Activated naive CD8-positive, alpha-beta T cell treated with anti-CD3 and anti-CD28 coated beads, Interleukin-2, amount 10 ng/mL, durations not matched to agents 7 days and 5 days (primary cell): ENCODE data around the gene TOM1L1. TPM values are rescaled to one million over a fixed set of nuclear protein-coding genes. Genes with fewer than 3 reads are reported as not detected.

Source experiments
- ATAC-seq: fragments of 150-1000 bp; cut with Tn5 transposase; one replicate; pipeline ENCODE4 v1.10.0; 2021; ENCODE audit warnings: low read depth, moderate library complexity
- POLR2A ChIA-PET: fragments of 350-600 bp; sonication (Branson Sonifier 250); formaldehyde crosslinking; loops from one replicate; lab custom pipeline; 2021; ENCODE audit warnings: antibody characterized with exemption; lab: Charles Lee
- DNase-seq: peaks from one replicate; pipeline ENCODE4 v3.0.0; 2021
- H3K27ac Mint-ChIP-seq: one replicate; pipeline ENCODE4 v1.8.0; 2022; ENCODE audit warnings: mild to moderate bottlenecking, mixed read lengths
- H3K27me3 Mint-ChIP-seq: one replicate; pipeline ENCODE4 v1.8.0; 2022; ENCODE audit warnings: mild to moderate bottlenecking, moderate library complexity, mixed read lengths
- H3K36me3 Mint-ChIP-seq: one replicate; pipeline ENCODE4 v1.8.0; 2021; ENCODE audit warnings: mild to moderate bottlenecking, mixed read lengths
- H3K4me1 Mint-ChIP-seq: one replicate; pipeline ENCODE4 v1.8.0; 2021; ENCODE audit warnings: mixed read lengths
- H3K4me3 Mint-ChIP-seq: one replicate; pipeline ENCODE4 v1.8.0; 2022; ENCODE audit warnings: mild to moderate bottlenecking, moderate library complexity, mixed read lengths
- H3K9me3 Mint-ChIP-seq: one replicate; pipeline ENCODE4 v1.8.0; 2021; ENCODE audit warnings: mixed read lengths
- total RNA-seq, 2 experiments: library from RNA; stranded (reverse); gene quantifications; one replicate each; pipeline ENCODE4 v1.2.3, GENCODE V29; 2021

Gene TOM1L1
- total RNA-seq, 2 experiments from 2014 or later: not detected

DNA sequence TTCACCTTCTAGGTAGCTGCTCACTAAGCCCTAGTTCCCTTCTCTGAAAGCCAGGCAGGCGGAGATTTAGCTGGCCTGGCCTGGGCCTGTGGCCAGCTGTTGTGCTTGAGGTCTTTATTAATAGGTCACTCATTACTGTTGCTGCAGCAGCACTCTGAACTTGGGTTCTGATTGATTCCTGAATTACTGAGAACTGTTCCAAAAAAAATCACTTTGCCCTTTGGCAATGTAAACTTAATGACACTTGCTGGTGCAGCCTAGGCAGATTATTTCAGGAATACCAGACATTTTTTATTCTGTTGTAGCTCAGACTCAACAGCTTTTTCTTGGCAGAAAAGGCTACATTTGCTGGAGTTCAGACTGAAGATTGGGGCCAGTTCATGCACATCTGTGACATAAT is 2.7 kb downstream of the TOM1L1 start:
- Mint-ChIP-seq H3K4me1 (peaks cover 3% of the 10 kb centered on the region), H3K9me3 (no peaks in the 10 kb centered on the region), H3K36me3 (no peaks in the 10 kb centered on the region), H3K27ac (no peak overlapping the region), H3K27me3 (peaks cover 35% of the 10 kb centered on the region), H3K4me3 (no peak overlapping the region)
- DNase-seq: no peak
- ATAC-seq: no peak
- POLR2A ChIA-PET: no interaction called here

- H3K9me3 Mint-ChIP-seq: no peaks in the 10 kb centered on the region
- H3K27ac Mint-ChIP-seq: no peak overlapping the region
- POLR2A ChIA-PET: no interaction called here
Observed at GRCh38 chr17:54906683-54907082, 6.0 kb downstream of the TOM1L1 start.

GRCh38 chr17:54907376-54907775 is 6.7 kb downstream of the TOM1L1 start:
- H3K36me3 Mint-ChIP-seq: no peaks in the 10 kb centered on the region
- no peaks in the 10 kb centered on the region for H3K4me1 Mint-ChIP-seq
- no peak overlapping the region for H3K27ac Mint-ChIP-seq

More at GRCh38 chr17:54906683-54907082, 6.0 kb downstream of the TOM1L1 start:
- H3K36me3 Mint-ChIP-seq: no peaks in the 10 kb centered on the region
- ATAC-seq: no peak
- H3K4me1 Mint-ChIP-seq: no peaks in the 10 kb centered on the region
- peaks cover 7% of the 10 kb centered on the region for H3K27me3 Mint-ChIP-seq
- no peak for DNase-seq
- no peak overlapping the region for H3K4me3 Mint-ChIP-seq

DNA sequence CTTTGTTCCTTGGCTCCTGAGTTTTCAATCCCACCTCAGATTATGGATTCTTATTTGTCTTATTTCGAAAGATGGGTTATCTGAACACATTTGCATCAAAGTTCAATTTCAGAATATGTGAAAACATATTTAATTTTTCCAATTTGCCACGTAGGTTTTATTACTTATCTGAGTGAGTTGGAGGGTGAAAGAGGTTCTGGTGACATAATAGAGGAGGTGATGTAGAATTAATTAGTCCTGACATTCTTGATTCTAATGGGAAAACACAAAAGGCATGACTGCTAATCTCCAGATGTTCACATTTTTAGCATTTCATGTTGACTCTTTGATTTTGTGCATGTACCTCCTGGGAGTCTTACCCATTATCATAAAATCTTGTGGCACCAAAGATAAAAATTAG is 9.1 kb downstream of the TOM1L1 start:
- H3K4me1 Mint-ChIP-seq: no peaks in the 10 kb centered on the region
- ATAC-seq (no peak), DNase-seq (no peak)
- no peak overlapping the region for H3K4me3 Mint-ChIP-seq
- no peaks in the 10 kb centered on the region for H3K9me3 Mint-ChIP-seq
- H3K36me3 Mint-ChIP-seq: no peaks in the 10 kb centered on the region
- no peak overlapping the region for H3K27ac Mint-ChIP-seq
- POLR2A ChIA-PET: no interaction called here
- no peaks in the 10 kb centered on the region for H3K27me3 Mint-ChIP-seq

More at GRCh38 chr17:54907376-54907775, 6.7 kb downstream of the TOM1L1 start:
- POLR2A ChIA-PET: no interaction called here
- H3K9me3 Mint-ChIP-seq: no peaks in the 10 kb centered on the region
- no peak overlapping the region for H3K4me3 Mint-ChIP-seq
- DNase-seq (no peak), ATAC-seq (no peak)
- peaks cover 3% of the 10 kb centered on the region for H3K27me3 Mint-ChIP-seq

- DNase-seq: no peak
- Mint-ChIP-seq H3K4me1 (no peaks in the 10 kb centered on the region), H3K27ac (no peak overlapping the region), H3K36me3 (no peaks in the 10 kb centered on the region), H3K4me3 (no peak overlapping the region), H3K9me3 (peaks cover 8% of the 10 kb centered on the region), H3K27me3 (peaks cover 2% of the 10 kb centered on the region)
- POLR2A ChIA-PET: no interaction called here
- no peak for ATAC-seq
Observed at GRCh38 chr17:54916721-54917120, 16.1 kb downstream of the TOM1L1 start.

GRCh38 chr17:54919425-54919824 is 18.8 kb downstream of the TOM1L1 start:
- POLR2A ChIA-PET: no interaction called here
- Mint-ChIP-seq H3K4me3 (no peak overlapping the region), H3K27ac (no peak overlapping the region), H3K36me3 (no peaks in the 10 kb centered on the region), H3K27me3 (peaks cover 4% of the 10 kb centered on the region), H3K4me1 (no peaks in the 10 kb centered on the region), H3K9me3 (peaks cover 8% of the 10 kb centered on the region)
- ATAC-seq (no peak), DNase-seq (no peak)

DNA sequence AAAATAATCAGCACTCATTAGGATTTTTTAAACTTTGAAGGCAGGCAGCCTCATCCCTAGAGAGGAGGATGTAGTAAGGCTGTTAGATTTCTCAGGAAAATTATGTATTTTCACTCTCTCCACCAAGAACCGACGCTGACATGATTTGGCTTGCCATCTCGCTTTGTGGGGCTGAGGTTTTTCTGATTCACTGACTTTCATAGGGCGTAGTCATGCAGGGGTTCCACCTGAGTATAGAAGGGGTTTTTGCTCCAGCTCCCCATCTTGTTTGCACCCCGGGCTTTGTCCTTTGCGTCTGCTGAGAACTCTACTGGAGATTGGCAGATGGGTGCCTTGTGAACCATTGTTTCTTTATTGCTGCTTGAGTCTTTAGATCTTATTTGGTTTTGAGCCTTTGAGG is 20.2 kb downstream of the TOM1L1 start:
- Mint-ChIP-seq H3K36me3 (no peaks in the 10 kb centered on the region), H3K4me3 (no peak overlapping the region), H3K27ac (no peak overlapping the region), H3K27me3 (peaks cover 4% of the 10 kb centered on the region), H3K4me1 (no peaks in the 10 kb centered on the region), H3K9me3 (peaks cover 8% of the 10 kb centered on the region)
- no peak for ATAC-seq
- POLR2A ChIA-PET: no interaction called here
- DNase-seq: no peak

- DNase-seq (no peak), ATAC-seq (no peak)
- Mint-ChIP-seq H3K4me3 (no peak overlapping the region), H3K9me3 (no peaks in the 10 kb centered on the region), H3K27ac (no peak overlapping the region), H3K36me3 (no peaks in the 10 kb centered on the region), H3K27me3 (peaks cover 13% of the 10 kb centered on the region), H3K4me1 (no peaks in the 10 kb centered on the region)
- POLR2A ChIA-PET: no interaction called here
Observed at GRCh38 chr17:54924405-54924804, 23.8 kb downstream of the TOM1L1 start.

DNA sequence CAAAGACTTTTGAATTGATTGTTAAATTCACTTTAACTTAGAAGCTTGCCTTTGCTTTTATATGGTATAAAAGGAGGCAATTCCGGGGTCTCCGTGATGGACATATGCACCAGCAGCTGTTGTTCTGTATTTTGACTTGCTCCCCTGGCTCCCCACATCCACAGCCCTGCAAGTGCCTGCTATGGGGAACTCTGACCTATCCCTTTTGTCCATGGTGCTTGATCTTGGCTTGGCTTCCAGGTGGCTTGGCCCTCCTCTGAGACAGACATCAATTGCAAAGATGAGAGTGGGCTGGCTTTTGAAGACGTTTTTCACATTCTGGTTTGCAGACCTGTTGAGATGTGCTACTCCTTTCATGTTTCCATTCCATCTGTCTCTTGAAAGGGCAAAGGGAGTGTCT is 26.9 kb downstream of the TOM1L1 start:
- Mint-ChIP-seq H3K36me3 (no peaks in the 10 kb centered on the region), H3K27me3 (peaks cover 13% of the 10 kb centered on the region), H3K27ac (no peak overlapping the region), H3K4me3 (no peak overlapping the region), H3K4me1 (no peaks in the 10 kb centered on the region), H3K9me3 (no peaks in the 10 kb centered on the region)
- POLR2A ChIA-PET: no interaction called here
- ATAC-seq: no peak
- no peak for DNase-seq

- Mint-ChIP-seq H3K4me1 (no peaks in the 10 kb centered on the region), H3K36me3 (no peaks in the 10 kb centered on the region), H3K27me3 (peaks cover 9% of the 10 kb centered on the region), H3K4me3 (no peak overlapping the region), H3K9me3 (no peaks in the 10 kb centered on the region), H3K27ac (no peak overlapping the region)
- POLR2A ChIA-PET: no interaction called here
- DNase-seq (no peak), ATAC-seq (no peak)
Observed at GRCh38 chr17:54932711-54933110, 32.1 kb downstream of the TOM1L1 start.

- DNase-seq: no peak
Observed at GRCh38 chr17:54933921-54934320, 33.3 kb downstream of the TOM1L1 start.

GRCh38 chr17:54935471-54935870 is 34.8 kb downstream of the TOM1L1 start:
- Mint-ChIP-seq H3K4me1 (no peaks in the 10 kb centered on the region), H3K27ac (no peak overlapping the region), H3K27me3 (no peaks in the 10 kb centered on the region), H3K36me3 (no peaks in the 10 kb centered on the region), H3K9me3 (no peaks in the 10 kb centered on the region), H3K4me3 (no peak overlapping the region)
- no peak for DNase-seq
- POLR2A ChIA-PET: no interaction called here
- ATAC-seq: no peak

More at GRCh38 chr17:54933921-54934320, 33.3 kb downstream of the TOM1L1 start:
- peaks cover 3% of the 10 kb centered on the region for H3K27me3 Mint-ChIP-seq
- POLR2A ChIA-PET: no interaction called here
- H3K9me3 Mint-ChIP-seq: no peaks in the 10 kb centered on the region
- ATAC-seq: no peak
- H3K36me3 Mint-ChIP-seq: no peaks in the 10 kb centered on the region
- H3K27ac Mint-ChIP-seq: no peak overlapping the region
- H3K4me3 Mint-ChIP-seq: no peak overlapping the region
- no peaks in the 10 kb centered on the region for H3K4me1 Mint-ChIP-seq

- Mint-ChIP-seq H3K4me3 (no peak overlapping the region), H3K36me3 (no peaks in the 10 kb centered on the region), H3K4me1 (no peaks in the 10 kb centered on the region), H3K27ac (no peak overlapping the region), H3K27me3 (no peaks in the 10 kb centered on the region), H3K9me3 (no peaks in the 10 kb centered on the region)
- POLR2A ChIA-PET: no interaction called here
- ATAC-seq (no peak), DNase-seq (no peak)
Observed at GRCh38 chr17:54937018-54937417, 36.4 kb downstream of the TOM1L1 start.

DNA sequence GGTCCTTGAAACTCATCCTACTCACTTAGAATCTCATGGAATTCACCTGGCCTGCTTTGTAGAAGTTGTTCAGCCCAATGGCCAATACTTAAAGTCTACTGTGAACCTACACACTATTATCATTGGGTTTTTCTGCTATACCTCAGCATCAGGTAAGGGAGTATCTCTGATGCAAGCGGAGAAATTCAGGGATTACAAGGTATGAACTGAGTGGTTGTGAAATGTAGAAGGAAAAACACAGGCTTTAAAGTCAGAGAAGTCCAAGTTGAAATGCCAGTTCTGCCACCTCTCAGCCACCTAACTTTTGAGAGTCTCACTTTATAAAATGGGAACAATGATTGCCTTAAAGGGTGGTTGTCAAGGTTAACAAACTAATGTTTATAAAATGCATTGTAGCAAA is 36.8 kb downstream of the TOM1L1 start:
- no peak overlapping the region for H3K27ac Mint-ChIP-seq
- no peak for ATAC-seq
- POLR2A ChIA-PET: no interaction called here
- H3K9me3 Mint-ChIP-seq: no peaks in the 10 kb centered on the region
- DNase-seq: no peak
- no peak overlapping the region for H3K4me3 Mint-ChIP-seq
- H3K27me3 Mint-ChIP-seq: no peaks in the 10 kb centered on the region
- H3K36me3 Mint-ChIP-seq: no peaks in the 10 kb centered on the region
- H3K4me1 Mint-ChIP-seq: no peaks in the 10 kb centered on the region

GRCh38 chr17:54941285-54941684 is 40.6 kb downstream of the TOM1L1 start:
- no peak overlapping the region for H3K27ac Mint-ChIP-seq
- H3K4me3 Mint-ChIP-seq: no peak overlapping the region
- POLR2A ChIA-PET: no interaction called here
- DNase-seq (no peak), ATAC-seq (no peak)
- H3K4me1 Mint-ChIP-seq: peaks cover 10% of the 10 kb centered on the region
- peaks cover 7% of the 10 kb centered on the region for H3K27me3 Mint-ChIP-seq
- no peaks in the 10 kb centered on the region for H3K9me3 Mint-ChIP-seq
- no peaks in the 10 kb centered on the region for H3K36me3 Mint-ChIP-seq
